Right ventricle myocardium inferior (tissue), 1 donor: ENCODE data around the gene BPIFB6. TPM values are rescaled to one million over a fixed set of nuclear protein-coding genes. Genes with fewer than 3 reads are reported as not detected.

Source experiments
- ATAC-seq: fragments of 200-7000 bp; cut with Tn5 transposase; one replicate; pipeline ENCODE4 v1.9.1; 2020; ENCODE audit warnings: mild to moderate bottlenecking, moderate library complexity
- DNase-seq: peaks from one replicate; pipeline ENCODE4 v3.0.0; 2021; ENCODE audit errors: missing footprints
- intact Hi-C: fragments of 100-400 bp; cut with DNase I; formaldehyde crosslinking; loops from one replicate; pipeline ENCODE4 v1.11.0; 2022
- total RNA-seq: library from RNA; stranded (reverse); fragmentation: NEBNext Ultra II Directional; extraction: Animal tissue kit (Norgen Biotek cat#: 25700); gene quantifications from one replicate; pipeline ENCODE4 v1.2.1, GENCODE V29; 2021
- donor health status: DM: no; HTN: yes; CAD: no; lungs with severe emphysema.

BPIFB6 gene
- total RNA-seq, 1 donor from 2014 or later, result not detected

- no peak for ATAC-seq
- intact Hi-C loops, result no loop called here
- DNase-seq, result no peak
These were observed 40.9 kb downstream of the BPIFB6 start for GRCh38 chr20:33072362-33072761.

- DNase-seq (no peak), ATAC-seq (no peak)
- intact Hi-C loops, result no loop called here
These were observed 41.4 kb downstream of the BPIFB6 start for GRCh38 chr20:33072813-33073212.

- DNase-seq (no peak), ATAC-seq (no peak)
- intact Hi-C loops, result no loop called here
These were observed 43.2 kb downstream of the BPIFB6 start for GRCh38 chr20:33074675-33075074.

GRCh38 chr20:33075281-33075680 is 43.8 kb downstream of the BPIFB6 start:
- DNase-seq (no peak), ATAC-seq (no peak)
- intact Hi-C loops, result no loop called here

- ATAC-seq (no peak), DNase-seq (no peak)
- intact Hi-C loops, result no loop called here
These were observed 45.4 kb downstream of the BPIFB6 start for GRCh38 chr20:33076662-33077372.

GRCh38 chr20:33079259-33079658 is 47.8 kb downstream of the BPIFB6 start, which contains the start of gene BPIFB4:
Gene BPIFB4, plus strand, starts transcription at chr20:33079643. Its CDS starts 1,884 bp downstream, at chr20:33081527.
- no peak for ATAC-seq
- intact Hi-C loops, result no loop called here

GRCh38 chr20:33081411-33082154 is 50.1 kb downstream of the BPIFB6 start:
- intact Hi-C loops, result no loop called here
- DNase-seq (no peak), ATAC-seq (peak; percentile 44)

More at GRCh38 chr20:33079259-33079658, 47.8 kb downstream of the BPIFB6 start, which contains the start of gene BPIFB4:
- no peak for DNase-seq

GRCh38 chr20:33082546-33082945 is 51.1 kb downstream of the BPIFB6 start:
- no peak for ATAC-seq
- intact Hi-C loops, result no loop called here
- DNase-seq, result no peak

GRCh38 chr20:33083544-33084340 is 52.3 kb downstream of the BPIFB6 start:
- DNase-seq (no peak), ATAC-seq (no peak)
- intact Hi-C loops, result no loop called here

GRCh38 chr20:33084722-33085121 is 53.3 kb downstream of the BPIFB6 start:
- DNase-seq (no peak), ATAC-seq (no peak)
- intact Hi-C loops, result no loop called here

GRCh38 chr20:33086052-33086722 is 54.7 kb downstream of the BPIFB6 start:
- intact Hi-C loops, result no loop called here
- no peak for DNase-seq
- ATAC-seq, result no peak

- DNase-seq (no peak), ATAC-seq (no peak)
- intact Hi-C loops, result no loop called here
These were observed 59.7 kb downstream of the BPIFB6 start for GRCh38 chr20:33091147-33091546.

GRCh38 chr20:33091693-33092092 is 60.2 kb downstream of the BPIFB6 start:
- intact Hi-C loops, result no loop called here
- no peak for ATAC-seq

GRCh38 chr20:33092361-33092760 is 60.9 kb downstream of the BPIFB6 start:
- ATAC-seq, result no peak
- intact Hi-C loops, result no loop called here
- DNase-seq, result no peak

More at GRCh38 chr20:33091693-33092092, 60.2 kb downstream of the BPIFB6 start:
- DNase-seq, result no peak

GRCh38 chr20:33093074-33093473 is 61.6 kb downstream of the BPIFB6 start:
- intact Hi-C loops, result no loop called here
- no peak for ATAC-seq

GRCh38 chr20:33093582-33093981 is 62.1 kb downstream of the BPIFB6 start:
- DNase-seq, result no peak
- intact Hi-C loops, result no loop called here
- ATAC-seq, result no peak

More at GRCh38 chr20:33093074-33093473, 61.6 kb downstream of the BPIFB6 start:
- DNase-seq, result no peak
